A549 (cell line): ENCODE data around the gene FAM3A.

Experiments
- HOXA7 ChIP-seq: fragments of 250-450 bp; sonication (Bioruptor Pico); IDR thresholded peaks from 2 replicates; pipeline ENCODE4 v1.5.0; 2020; ENCODE audit warnings: mild to moderate bottlenecking, moderate library complexity
- KDM5A ChIP-seq: fragments of 200-600 bp; sonication (generic); IDR thresholded peaks from 2 replicates; pipeline ENCODE4 v1.6.1; 2016; ENCODE audit warnings: antibody characterized with exemption, mild to moderate bottlenecking
- MYC ChIP-seq: IDR thresholded peaks from 2 replicates; pipeline ENCODE4 v1.6.1; 2012; ENCODE audit warnings: mild to moderate bottlenecking, inconsistent platforms, low read length, improper control_type of control experiment, borderline replicate concordance
- POLR2A ChIP-seq: IDR thresholded peaks from 2 replicates; pipeline ENCODE4 v1.6.1; 2012; ENCODE audit warnings: mild to moderate bottlenecking, low read length
- TF ChIP-seq, protein P1 (sequence below): fragments of >200 bp; sonication (Bioruptor Twin); formaldehyde crosslinking; IDR thresholded peaks from 3 replicates; pipeline ENCODE4 v1.5.1; 2016
- TF ChIP-seq, protein P2 (sequence below): fragments of 450-650 bp; IDR thresholded peaks from 2 replicates; pipeline ENCODE4 v1.6.1; 2014; ENCODE audit warnings: antibody characterized with exemption

DNA sequence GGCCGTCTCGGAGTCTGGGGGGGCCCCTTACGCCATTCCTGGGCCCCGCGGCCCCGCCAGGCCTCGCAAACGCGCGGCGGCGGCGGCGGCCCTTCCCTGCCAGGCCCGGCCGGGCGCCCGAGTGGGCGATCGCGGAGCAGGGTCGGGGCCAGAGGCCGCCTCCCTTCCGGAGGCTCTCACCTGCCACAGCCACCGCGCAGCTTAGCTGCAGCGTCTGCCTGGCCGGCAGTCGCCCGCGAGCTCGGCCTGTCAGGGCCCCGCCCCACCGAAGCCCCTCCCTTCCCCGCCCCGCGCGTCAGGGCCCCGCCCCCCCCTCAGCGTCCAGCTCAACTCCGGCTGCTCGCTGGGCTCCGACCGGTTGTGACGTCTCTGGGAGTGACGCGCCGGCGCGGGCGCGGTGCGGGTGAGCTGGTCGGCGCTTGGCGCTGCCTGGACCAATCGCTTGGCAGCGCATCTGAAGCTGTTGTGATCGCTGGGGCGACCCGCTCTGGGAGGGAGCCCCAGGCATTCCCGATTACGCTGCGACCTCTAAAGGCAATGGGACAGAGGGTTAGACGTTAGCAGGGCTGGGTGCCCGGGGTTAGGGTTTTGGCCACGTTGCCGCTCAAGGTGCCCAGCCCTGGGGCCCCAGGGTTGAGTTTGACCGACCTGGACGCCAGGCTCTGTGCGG is 25.5 kb downstream of the FAM3A start, which contains the start of gene SLC10A3:
- TF ChIP-seq POLR2A (peak; percentile 90), MYC (no peak), KDM5A (no peak), HOXA7 (no peak)
- TF ChIP-seq, protein P1, sequence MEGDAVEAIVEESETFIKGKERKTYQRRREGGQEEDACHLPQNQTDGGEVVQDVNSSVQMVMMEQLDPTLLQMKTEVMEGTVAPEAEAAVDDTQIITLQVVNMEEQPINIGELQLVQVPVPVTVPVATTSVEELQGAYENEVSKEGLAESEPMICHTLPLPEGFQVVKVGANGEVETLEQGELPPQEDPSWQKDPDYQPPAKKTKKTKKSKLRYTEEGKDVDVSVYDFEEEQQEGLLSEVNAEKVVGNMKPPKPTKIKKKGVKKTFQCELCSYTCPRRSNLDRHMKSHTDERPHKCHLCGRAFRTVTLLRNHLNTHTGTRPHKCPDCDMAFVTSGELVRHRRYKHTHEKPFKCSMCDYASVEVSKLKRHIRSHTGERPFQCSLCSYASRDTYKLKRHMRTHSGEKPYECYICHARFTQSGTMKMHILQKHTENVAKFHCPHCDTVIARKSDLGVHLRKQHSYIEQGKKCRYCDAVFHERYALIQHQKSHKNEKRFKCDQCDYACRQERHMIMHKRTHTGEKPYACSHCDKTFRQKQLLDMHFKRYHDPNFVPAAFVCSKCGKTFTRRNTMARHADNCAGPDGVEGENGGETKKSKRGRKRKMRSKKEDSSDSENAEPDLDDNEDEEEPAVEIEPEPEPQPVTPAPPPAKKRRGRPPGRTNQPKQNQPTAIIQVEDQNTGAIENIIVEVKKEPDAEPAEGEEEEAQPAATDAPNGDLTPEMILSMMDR, result no peak
- TF ChIP-seq, protein P2, sequence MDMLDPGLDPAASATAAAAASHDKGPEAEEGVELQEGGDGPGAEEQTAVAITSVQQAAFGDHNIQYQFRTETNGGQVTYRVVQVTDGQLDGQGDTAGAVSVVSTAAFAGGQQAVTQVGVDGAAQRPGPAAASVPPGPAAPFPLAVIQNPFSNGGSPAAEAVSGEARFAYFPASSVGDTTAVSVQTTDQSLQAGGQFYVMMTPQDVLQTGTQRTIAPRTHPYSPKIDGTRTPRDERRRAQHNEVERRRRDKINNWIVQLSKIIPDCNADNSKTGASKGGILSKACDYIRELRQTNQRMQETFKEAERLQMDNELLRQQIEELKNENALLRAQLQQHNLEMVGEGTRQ, result no peak
